Erythroblast (primary cell): ENCODE data around the gene TAF1C.

ENCODE experiments used
- GATA1 ChIP-seq: IDR thresholded peaks from 2 replicates; pipeline ENCODE4 v1.6.1; 2011; ENCODE audit warnings: low read depth, mild to moderate bottlenecking, control low read depth, low read length, moderate library complexity
- POLR2A ChIP-seq: IDR thresholded peaks from 2 replicates; pipeline ENCODE4 v1.6.1; 2011; ENCODE audit warnings: mild to moderate bottlenecking, low read length

DNA sequence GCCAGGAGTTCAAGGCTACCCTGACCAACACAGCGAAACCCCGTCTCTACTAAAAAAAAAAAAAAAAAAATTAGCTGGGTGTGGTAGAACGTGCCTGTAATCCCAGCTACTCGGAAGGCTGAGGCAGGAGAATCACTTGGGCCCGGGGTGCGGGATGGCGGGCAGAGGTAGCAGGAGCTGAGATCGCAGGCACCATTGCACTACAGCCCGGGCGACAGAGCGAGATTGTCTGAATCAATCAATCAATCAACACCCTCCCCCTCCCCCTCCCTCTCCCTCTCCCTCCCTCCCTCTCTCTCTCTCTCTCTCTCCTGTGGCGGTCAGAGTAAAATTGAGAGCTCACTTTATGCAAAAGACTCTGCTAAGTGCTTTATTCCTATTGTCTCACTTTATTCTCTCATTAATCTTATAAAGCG, 43.1 kb downstream of the TAF1C start:
- TF ChIP-seq POLR2A (no peak), GATA1 (no peak)
